Suppressor macrophage (primary cell): ENCODE measurements around the gene SDC1.

Source experiments
- DNase-seq, 4 experiments: peaks; one replicate each; pipeline ENCODE4 v3.0.0-alpha.2; 2020 to 2022

The SDC1 gene

GRCh38 chr2:20183373-20183772 is 41.6 kb downstream of the SDC1 start:
- no peak for DNase-seq

- no peak for DNase-seq
Observed at GRCh38 chr2:20182241-20182931, 42.5 kb downstream of the SDC1 start.

- no peak for DNase-seq
Observed at GRCh38 chr2:20181761-20182160, 43.2 kb downstream of the SDC1 start.

DNA sequence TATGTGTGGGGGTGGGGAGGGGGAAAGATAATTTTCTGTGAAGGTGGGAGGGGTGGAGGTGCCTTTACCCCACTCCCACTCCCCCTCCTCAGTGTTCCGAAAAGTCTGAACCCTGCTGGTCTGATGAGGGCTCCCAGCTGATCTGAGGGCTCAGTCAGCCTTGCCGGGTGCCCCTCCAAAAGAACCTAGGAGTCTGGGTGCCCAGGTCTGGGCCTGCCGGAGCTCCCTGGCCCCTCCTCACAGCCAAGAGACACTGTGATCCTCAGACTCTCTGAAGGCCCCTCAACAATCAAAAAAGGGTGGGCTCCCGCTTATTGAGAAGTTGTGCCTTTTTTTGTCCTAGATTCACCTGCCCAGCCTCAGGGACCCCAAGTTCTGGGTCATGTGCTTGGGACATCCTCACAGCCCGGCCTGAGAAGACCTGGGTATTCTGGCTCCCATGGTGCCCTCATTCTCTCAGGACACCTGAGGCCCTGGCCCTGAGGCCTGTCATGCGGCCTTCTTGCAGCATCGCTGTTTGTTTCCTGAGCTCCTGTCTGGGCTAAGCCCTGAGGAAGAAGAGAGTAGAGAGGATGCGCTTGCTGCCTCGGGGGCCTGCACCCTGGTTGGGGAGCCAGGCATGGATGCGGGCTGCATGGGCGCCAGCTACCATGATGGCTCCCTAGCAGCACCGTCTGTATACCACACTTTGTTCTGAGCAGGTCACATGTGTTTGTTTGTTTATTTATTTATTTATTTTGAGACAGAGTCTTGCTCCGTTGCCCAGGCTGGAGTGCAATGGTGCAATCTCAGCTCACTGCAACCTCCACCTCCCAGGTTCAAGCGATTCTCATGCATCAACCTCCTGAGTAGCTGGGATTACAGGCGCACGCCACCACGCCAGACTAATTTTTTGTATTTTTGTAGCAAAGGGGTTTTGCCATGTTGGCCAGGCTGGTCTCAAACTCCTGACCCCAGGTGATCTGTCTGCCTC is 44.0 kb downstream of the SDC1 start:
- DNase-seq, result no peak

- DNase-seq, result no peak
Observed at GRCh38 chr2:20179755-20180594, 45.0 kb downstream of the SDC1 start.

DNA sequence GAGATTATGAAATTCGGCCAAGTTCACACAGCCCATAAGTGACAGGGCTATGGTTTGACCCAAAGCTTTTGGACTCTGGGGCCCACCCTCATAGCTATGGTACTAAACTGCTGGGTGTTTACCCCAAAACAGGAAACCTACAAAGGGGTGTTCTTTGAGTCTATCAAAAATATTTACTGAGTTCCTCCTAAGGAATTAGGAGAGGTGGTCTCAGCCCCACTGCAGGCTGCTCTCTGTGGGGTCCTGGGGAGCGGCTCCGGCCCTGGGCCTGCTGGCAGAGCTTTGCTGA is 45.5 kb downstream of the SDC1 start:
- DNase-seq, result no peak

DNA sequence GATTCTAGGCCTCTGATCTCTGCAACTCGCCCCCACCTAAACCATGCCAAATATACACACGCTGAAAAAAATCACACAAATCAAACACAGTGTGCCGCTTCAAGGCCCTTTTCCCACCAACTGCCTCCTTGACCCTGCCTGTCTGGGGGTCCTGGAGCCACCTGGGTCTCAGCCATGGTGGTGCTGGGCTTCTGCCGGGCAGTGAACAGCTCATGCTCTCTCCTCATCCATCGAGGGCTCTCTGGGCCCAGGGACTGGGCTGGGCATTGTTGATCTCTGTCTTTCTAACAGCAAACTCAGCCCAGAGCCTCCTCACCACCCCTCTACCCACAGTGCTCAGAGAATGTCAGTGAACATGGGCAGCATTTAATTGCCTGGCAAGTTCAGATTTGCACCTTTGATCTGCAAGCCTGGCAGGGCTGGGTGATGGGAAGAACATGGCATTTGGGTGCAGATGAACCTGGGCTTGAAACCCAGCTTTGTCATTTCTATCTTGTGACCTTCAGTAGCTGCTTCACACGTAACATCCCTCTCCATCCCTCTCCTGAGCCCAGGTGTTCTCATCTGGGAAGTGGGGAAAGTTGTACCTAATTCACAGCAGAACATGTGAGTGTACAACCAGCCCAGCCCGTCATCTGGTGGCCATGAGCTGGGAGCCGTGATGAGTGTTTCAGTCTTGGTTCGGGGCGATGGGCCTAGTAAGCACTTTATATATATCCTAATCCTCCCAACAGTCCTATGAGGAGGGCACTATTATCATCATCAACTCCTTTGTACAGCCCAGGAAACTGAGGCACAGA is 46.1 kb downstream of the SDC1 start:
- DNase-seq, result no peak

DNA sequence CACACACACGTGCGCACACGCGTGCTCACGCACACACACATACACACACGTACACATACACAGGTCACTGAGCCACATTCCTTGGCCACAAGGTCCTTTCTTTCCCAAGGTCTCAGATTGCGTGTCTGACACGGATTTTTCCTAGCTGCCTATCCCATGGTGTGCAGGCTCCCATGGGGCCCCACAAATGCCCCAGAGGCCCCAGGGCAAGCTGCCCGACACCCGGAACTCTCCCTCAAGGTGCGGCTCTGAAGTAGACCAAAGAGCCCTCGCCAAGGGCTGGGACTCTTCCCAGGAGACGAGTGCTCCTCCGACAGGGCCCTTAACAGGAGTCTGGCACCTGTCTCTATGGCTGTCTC is 46.7 kb downstream of the SDC1 start:
- no peak for DNase-seq

DNA sequence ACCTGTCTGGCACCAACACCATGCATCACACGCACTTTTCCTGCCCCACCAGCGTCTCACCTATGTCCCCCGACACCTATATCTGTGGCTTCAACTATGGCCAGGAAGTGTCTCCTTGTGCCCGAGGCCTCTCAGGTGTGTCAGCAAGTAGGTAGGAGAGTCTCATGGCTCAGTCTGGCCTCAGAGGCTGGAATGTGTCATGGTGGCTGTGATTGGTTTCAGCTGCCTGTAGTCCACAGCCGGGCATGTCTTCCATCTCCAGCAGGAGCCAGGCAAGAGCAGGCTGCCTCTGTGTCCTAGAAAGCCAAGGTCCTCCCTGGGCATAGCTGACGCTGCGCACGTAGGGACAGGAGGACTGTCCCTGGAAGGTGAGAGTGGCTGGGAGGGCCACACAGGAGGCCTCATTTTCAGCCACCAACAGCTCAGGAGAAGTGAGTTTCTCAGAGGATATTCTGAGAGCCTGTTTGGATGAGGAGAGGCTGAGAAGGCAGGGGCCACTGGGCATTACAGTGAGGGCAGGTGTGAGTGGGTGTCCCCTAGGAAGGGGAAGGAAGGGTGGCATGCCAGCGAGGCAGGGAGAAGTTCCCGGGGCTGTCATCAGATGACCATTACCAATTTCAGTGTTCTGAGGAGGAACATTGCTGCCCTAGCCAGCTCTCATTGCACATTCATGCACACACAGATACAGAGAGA is 47.2 kb downstream of the SDC1 start:
- peak; percentile 46 to 79 (median 74) for DNase-seq

DNA sequence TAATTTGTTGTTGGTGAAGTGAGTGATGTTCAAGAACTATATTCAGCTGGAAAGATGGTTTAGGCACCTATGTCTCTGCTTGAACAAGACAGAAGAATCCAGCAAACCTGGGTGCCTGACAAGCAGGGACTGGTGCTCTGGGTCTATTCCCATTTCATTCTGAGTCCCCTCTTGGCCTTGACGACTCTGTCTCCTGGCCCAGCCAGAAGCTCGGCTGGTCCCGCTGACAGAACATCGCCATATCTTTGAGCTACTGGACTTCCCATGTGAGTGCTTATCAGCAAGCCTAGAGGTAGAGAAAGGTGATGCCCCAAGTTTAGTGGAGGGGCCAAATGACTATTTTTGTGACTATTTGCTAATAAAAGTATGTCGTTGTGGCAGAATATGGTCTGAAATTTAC is 48.2 kb downstream of the SDC1 start:
- DNase-seq, result no peak

DNA sequence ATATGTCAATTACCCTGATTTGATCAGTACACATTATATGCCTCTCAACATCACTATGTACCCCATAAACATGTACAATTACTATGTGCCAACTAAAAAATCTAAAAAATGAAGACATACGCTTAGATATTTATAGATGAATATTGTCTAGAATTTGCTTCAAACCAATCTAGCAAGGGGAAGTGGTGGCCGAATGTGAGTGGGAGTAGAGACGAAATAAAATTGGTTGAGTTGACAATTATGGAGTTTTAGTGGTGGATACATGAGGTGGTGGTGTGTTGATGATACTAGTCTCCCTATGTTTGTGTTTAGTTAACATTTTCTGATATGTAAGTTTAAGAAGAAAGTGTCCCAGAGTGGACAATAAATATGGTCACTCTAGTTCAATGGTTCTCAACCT is 49.0 kb downstream of the SDC1 start:
- peak in 3 of 4 experiments; percentile 52 to 59 (median 53) for DNase-seq

DNA sequence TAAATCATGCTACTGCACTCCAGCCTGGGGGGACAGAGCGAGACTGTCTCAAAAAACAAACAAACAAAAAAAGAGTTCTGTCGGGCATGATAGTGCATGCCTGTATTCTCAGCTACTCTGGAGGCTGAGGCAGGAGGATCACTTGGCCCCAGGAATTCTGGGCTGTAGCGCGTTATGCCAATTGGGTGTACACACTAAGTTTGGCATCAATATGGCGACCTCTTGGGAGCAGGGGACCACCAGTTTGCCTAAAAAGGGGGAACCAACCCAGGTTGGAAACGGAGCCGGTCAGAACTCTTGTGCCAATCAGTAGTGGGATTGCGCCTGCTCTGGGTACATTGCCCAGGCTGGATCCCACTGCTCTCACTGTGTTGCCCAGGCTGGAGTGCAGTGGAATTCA is 49.7 kb downstream of the SDC1 start:
- no peak for DNase-seq

GRCh38 chr2:20174410-20174809 is 50.5 kb downstream of the SDC1 start:
- no peak for DNase-seq

DNA sequence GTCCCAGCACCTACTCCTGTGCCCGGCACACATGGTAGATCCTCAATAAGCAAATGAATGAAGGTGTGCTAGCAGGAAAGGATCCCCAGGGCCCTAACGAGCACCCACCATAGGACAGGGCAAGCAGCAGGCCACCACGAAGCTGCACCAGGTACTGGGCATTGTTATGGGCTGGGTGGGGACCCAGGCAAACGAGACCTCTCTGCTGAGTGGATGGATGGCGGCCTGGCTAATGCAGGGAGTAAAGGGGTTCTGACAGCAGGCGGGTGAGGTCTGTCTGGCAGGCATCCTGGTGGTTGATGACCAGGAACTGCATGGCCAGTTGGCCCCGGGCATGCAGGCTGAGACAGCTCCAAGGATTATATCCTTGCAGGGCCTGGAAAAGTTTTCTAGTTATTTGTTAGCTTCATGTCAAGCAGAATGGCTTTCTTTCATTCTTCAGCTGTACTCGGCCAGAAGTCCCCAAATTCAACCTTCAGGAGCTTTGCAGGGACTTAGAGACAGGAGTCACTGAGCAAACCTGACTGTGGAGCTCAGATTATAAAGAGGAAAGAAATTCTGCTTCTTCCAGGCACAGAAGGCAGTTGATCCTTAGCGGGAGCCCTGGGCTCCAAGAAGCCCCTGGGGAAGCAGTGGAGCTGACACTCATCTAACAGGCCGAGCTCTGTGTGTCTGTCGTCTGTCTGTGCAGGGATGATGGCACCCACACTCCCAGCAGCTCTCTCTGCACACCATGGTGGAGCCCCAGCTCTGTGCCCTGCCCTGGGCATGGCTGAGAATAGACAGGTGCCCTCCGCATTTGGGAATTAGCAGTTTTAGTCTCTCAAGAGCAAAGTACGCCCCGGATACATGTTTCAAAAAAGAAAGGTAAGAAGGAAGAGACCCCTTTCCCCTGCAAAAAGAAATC is 51.2 kb downstream of the SDC1 start:
- DNase-seq, result peak in 1 of 4 experiments; percentile 2

DNA sequence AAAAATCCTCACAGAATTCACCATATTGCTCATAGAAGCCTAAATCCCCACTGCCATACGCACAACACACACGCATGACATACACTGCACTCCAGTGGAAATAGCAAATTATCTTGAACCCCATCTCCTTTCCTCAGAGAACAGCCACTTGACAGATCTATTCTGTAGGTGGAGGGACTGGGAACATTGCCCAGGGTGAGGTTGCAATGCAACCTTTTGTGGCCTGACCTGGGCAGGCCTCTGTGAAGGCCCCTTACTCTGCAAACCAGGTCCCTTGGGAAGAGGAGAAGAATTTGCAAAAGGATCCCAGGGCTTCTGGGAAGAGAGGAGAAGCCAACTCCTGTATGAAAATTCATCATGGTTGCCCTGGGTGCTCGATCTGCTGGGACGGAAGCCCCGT is 51.9 kb downstream of the SDC1 start:
- no peak for DNase-seq

- DNase-seq, result peak in 3 of 4 experiments; percentile 53 to 71 (median 67)
Observed at GRCh38 chr2:20172273-20173055, 52.5 kb downstream of the SDC1 start.

DNA sequence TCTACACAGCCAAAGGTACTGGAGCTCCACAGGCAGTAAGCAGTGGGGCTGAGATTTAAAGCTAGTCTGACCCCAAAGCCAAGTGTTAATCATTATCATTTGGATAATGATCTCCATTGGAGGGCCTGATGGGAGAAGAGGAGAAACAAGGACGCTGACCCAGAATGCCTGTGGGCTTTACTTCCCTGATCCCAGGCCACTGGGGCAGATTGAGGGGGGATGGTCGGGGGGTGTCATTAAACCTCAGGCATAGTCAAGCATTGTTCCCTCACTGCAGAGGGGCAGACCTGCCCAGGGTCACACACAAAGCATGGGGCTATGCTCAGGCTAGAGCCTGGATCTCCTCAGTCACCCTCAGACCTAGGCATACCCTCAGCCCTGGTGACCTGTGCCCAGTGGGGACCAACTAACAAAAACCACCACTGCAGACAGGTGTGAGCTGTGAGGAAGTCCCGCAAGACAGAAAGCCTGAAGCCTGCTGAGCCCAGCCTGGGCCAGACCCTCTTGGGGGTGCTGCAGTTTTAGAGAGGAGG is 53.4 kb downstream of the SDC1 start:
- no peak for DNase-seq

DNA sequence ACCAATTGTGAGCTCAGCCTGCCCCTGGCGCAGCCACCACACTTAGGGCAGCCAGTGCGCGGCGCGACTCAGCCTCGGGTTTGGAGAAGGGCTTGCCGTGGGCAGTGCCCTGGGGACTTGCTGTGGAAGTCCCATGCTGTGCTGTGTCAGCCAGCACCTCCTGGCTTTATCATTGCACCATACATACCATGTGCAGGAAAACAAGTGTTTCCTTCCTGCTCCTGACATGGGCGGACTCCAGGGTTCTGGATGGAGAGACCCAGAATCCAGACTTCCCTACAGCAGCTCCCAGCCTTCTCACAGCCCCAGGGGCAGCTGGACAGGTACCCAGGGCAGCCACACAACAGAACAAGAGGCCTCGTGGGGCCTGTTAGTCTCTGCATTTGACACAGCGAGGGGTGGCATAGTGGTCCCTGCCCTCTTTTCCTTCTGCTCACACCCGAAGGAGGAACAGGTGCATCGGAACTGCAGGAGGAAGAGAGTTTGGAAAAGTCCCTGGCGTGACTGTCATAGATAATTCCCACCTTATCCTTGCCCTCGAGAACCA is 54.2 kb downstream of the SDC1 start:
- peak; percentile 50 to 88 (median 71) for DNase-seq
